ACC112 (cell line): ENCODE data around the gene DDX39A.

ENCODE experiments used
- H2AFZ ChIP-seq: fragments of 200-600 bp; sonication (generic); one replicate; pipeline ENCODE4 v1.6.0; 2017; ENCODE audit warnings: antibody characterized with exemption, low read length; ENCODE audit not compliant: unreplicated experiment
- H3K27ac ChIP-seq: fragments of 200-600 bp; sonication (generic); 2 replicates; pipeline ENCODE4 v1.5.1; 2014; ENCODE audit warnings: low read depth, mild to moderate bottlenecking, antibody characterized with exemption, low read length, moderate library complexity
- H3K27me3 ChIP-seq: fragments of 200-600 bp; sonication (generic); 2 replicates; pipeline ENCODE4 v1.6.1; 2014; ENCODE audit warnings: mild to moderate bottlenecking, antibody characterized with exemption, low read length, moderate library complexity, mixed read lengths; ENCODE audit not compliant: insufficient read depth
- H3K36me3 ChIP-seq: fragments of 200-600 bp; sonication (generic); 2 replicates; pipeline ENCODE4 v1.6.1; 2016; ENCODE audit warnings: mild to moderate bottlenecking, antibody characterized with exemption, low read length, moderate library complexity, mixed read lengths; ENCODE audit not compliant: insufficient read depth
- H3K4me1 ChIP-seq: fragments of 200-600 bp; sonication (generic); one replicate; pipeline ENCODE4 v1.6.1; 2016; ENCODE audit warnings: low read length, mixed read lengths; ENCODE audit not compliant: insufficient read depth, unreplicated experiment, control insufficient read depth
- H3K4me3 ChIP-seq: fragments of 200-600 bp; sonication (generic); 2 replicates; pipeline ENCODE4 v1.5.1; 2014; ENCODE audit warnings: mild to moderate bottlenecking, low read depth, low read length
- H3K79me2 ChIP-seq: fragments of 200-600 bp; sonication (generic); one replicate; pipeline ENCODE4 v1.6.0; 2016; ENCODE audit warnings: low read length; ENCODE audit not compliant: control insufficient read depth, unreplicated experiment, insufficient read depth

The DDX39A gene

GRCh38 chr19:14412996-14413692 is 6.0 kb downstream of the DDX39A start:
- peaks cover 11% of the 10 kb centered on the region; the same call in 1 of the 2 replicates for H3K36me3 ChIP-seq
- no peak overlapping the region for H2AFZ ChIP-seq
- H3K27me3 ChIP-seq = no peaks in the 10 kb centered on the region
- no peak overlapping the region for H3K27ac ChIP-seq
- peaks cover 25% of the 10 kb centered on the region for H3K4me1 ChIP-seq
- H3K79me2 ChIP-seq = peaks cover 65% of the 10 kb centered on the region
- no peak overlapping the region for H3K4me3 ChIP-seq

GRCh38 chr19:14412324-14412995 is 6.7 kb downstream of the DDX39A start:
- H2AFZ ChIP-seq = no peak overlapping the region
- H3K4me1 ChIP-seq = peaks cover 25% of the 10 kb centered on the region
- H3K79me2 ChIP-seq = peaks cover 58% of the 10 kb centered on the region
- no peak overlapping the region for H3K27ac ChIP-seq
- no peaks in the 10 kb centered on the region for H3K27me3 ChIP-seq
- H3K4me3 ChIP-seq = no peak overlapping the region
- peaks cover 11% of the 10 kb centered on the region; the same call in 1 of the 2 replicates for H3K36me3 ChIP-seq

GRCh38 chr19:14411938-14412245 is 7.2 kb downstream of the DDX39A start:
- peaks cover 53% of the 10 kb centered on the region for H3K79me2 ChIP-seq
- H3K4me1 ChIP-seq = peaks cover 23% of the 10 kb centered on the region
- H3K27ac ChIP-seq = no peak overlapping the region
- H3K4me3 ChIP-seq = no peak overlapping the region
- no peak overlapping the region for H2AFZ ChIP-seq
- H3K36me3 ChIP-seq = peaks cover 13% of the 10 kb centered on the region; the same call in 1 of the 2 replicates
- no peaks in the 10 kb centered on the region for H3K27me3 ChIP-seq

- H3K4me3 ChIP-seq = no peak overlapping the region
- peaks cover 17% of the 10 kb centered on the region; the same call in 1 of the 2 replicates for H3K36me3 ChIP-seq
- no peaks in the 10 kb centered on the region for H3K27me3 ChIP-seq
- peaks cover 47% of the 10 kb centered on the region for H3K79me2 ChIP-seq
- peaks cover 18% of the 10 kb centered on the region for H3K4me1 ChIP-seq
- H3K27ac ChIP-seq = no peak overlapping the region
- H2AFZ ChIP-seq = no peak overlapping the region
These were observed 7.8 kb downstream of the DDX39A start for GRCh38 chr19:14411161-14411937.

- Histone ChIP-seq H3K27ac (no peak overlapping the region), H3K4me1 (peaks cover 11% of the 10 kb centered on the region), H3K27me3 (no peaks in the 10 kb centered on the region), H3K36me3 (peaks cover 22% of the 10 kb centered on the region; the same call in 1 of the 2 replicates), H2AFZ (no peak overlapping the region), H3K4me3 (no peak overlapping the region), H3K79me2 (peaks cover 37% of the 10 kb centered on the region)
These were observed 8.8 kb downstream of the DDX39A start for GRCh38 chr19:14410091-14411051.

GRCh38 chr19:14409146-14410023 is 9.8 kb downstream of the DDX39A start:
- no peak overlapping the region for H3K4me3 ChIP-seq
- no peak overlapping the region for H3K27ac ChIP-seq
- H3K27me3 ChIP-seq = no peaks in the 10 kb centered on the region
- H3K36me3 ChIP-seq = peaks cover 23% of the 10 kb centered on the region; the same call in 1 of the 2 replicates
- H3K4me1 ChIP-seq = peaks cover 8% of the 10 kb centered on the region
- peaks cover 28% of the 10 kb centered on the region for H3K79me2 ChIP-seq
- H2AFZ ChIP-seq = no peak overlapping the region

- no peaks in the 10 kb centered on the region for H3K27me3 ChIP-seq
- peaks cover 5% of the 10 kb centered on the region for H3K4me1 ChIP-seq
- H3K4me3 ChIP-seq = no peak overlapping the region
- H2AFZ ChIP-seq = no peak overlapping the region
- no peak overlapping the region for H3K27ac ChIP-seq
- peaks cover 21% of the 10 kb centered on the region for H3K79me2 ChIP-seq
- H3K36me3 ChIP-seq = peaks cover 23% of the 10 kb centered on the region; the same call in 1 of the 2 replicates
These were observed 10.5 kb downstream of the DDX39A start for GRCh38 chr19:14408491-14409145.

- Histone ChIP-seq H3K27me3 (no peaks in the 10 kb centered on the region), H3K27ac (no peak overlapping the region), H3K4me1 (no peaks in the 10 kb centered on the region), H3K79me2 (peaks cover 14% of the 10 kb centered on the region), H3K36me3 (peaks cover 23% of the 10 kb centered on the region; the same call in 1 of the 2 replicates), H3K4me3 (no peak overlapping the region), H2AFZ (no peak overlapping the region)
These were observed 11.3 kb downstream of the DDX39A start for GRCh38 chr19:14407605-14408484.
